Measurements from ENCODE around the gene POF1B. TPM values are rescaled to one million over a fixed set of nuclear protein-coding genes. Genes with fewer than 3 reads are reported as not detected.

POF1B gene, protein sequence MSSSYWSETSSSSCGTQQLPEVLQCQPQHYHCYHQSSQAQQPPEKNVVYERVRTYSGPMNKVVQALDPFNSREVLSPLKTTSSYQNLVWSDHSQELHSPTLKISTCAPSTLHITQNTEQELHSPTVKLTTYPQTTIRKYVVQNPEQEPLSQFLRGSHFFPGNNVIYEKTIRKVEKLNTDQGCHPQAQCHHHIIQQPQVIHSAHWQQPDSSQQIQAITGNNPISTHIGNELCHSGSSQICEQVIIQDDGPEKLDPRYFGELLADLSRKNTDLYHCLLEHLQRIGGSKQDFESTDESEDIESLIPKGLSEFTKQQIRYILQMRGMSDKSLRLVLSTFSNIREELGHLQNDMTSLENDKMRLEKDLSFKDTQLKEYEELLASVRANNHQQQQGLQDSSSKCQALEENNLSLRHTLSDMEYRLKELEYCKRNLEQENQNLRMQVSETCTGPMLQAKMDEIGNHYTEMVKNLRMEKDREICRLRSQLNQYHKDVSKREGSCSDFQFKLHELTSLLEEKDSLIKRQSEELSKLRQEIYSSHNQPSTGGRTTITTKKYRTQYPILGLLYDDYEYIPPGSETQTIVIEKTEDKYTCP
- total RNA-seq, result not detected in 2 replicates
- long read RNA-seq, result 0 reads

DNA sequence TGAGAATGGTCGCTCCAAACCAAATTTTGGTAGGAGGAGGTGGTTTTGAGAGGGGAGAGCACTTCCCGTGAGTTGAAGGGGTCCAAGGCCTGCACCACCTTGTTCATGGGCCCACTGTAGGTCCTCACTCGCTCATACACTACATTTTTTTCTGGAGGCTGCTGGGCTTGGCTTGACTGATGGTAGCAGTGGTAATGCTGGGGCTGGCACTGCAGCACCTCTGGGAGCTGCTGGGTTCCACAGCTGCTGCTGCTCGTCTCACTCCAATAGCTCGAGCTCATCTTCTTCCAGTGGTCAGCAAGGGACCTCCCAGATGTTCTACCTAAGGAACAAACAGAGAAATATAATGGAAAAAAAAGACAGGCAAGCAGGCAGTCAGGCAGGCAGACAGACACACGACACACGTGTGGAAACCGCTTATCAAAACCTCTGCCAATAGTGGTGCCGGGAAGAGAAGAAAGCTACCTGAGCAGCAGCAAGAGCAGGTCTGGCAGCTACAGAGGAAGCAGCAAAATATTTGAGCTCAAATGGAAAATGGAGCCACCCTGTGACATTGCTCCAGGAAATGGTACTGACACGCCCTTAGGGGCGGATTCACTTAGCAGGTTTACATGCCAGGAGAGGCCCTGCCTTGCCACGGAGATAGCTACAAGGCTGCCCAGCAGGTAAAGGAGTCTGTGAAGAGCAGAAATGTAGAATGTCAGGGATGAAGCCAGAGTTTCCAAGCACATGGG lies at the start of gene POF1B:
Gene POF1B, minus strand, starts transcription at position 492 of the 734 bp plus-strand sequence. Its CDS starts 211 bp downstream, at position 281.
- no peak within 1 kb of the TSS for H3K27ac Mint-ChIP-seq (ENCODE audit: unreplicated experiment)
- peaks cover 7% of the 10 kb centered on the region for H3K4me1 Mint-ChIP-seq
- H3K27me3 Mint-ChIP-seq (ENCODE audit: low read depth), result peaks cover 2% of the 10 kb centered on the region
- no peaks in the 10 kb centered on the region for H3K36me3 Mint-ChIP-seq (ENCODE audit: low read depth)
- no peak within 1 kb of the TSS for H3K4me3 Mint-ChIP-seq
- TF ChIP-seq, protein P1, sequence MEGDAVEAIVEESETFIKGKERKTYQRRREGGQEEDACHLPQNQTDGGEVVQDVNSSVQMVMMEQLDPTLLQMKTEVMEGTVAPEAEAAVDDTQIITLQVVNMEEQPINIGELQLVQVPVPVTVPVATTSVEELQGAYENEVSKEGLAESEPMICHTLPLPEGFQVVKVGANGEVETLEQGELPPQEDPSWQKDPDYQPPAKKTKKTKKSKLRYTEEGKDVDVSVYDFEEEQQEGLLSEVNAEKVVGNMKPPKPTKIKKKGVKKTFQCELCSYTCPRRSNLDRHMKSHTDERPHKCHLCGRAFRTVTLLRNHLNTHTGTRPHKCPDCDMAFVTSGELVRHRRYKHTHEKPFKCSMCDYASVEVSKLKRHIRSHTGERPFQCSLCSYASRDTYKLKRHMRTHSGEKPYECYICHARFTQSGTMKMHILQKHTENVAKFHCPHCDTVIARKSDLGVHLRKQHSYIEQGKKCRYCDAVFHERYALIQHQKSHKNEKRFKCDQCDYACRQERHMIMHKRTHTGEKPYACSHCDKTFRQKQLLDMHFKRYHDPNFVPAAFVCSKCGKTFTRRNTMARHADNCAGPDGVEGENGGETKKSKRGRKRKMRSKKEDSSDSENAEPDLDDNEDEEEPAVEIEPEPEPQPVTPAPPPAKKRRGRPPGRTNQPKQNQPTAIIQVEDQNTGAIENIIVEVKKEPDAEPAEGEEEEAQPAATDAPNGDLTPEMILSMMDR (conservative IDR thresholded peaks at IDR 0.05), result no peak
- no peak for DNase-seq (ENCODE audit: low read depth, low spot score)
- no peaks in the 10 kb centered on the region for H3K9me3 Mint-ChIP-seq

DNA sequence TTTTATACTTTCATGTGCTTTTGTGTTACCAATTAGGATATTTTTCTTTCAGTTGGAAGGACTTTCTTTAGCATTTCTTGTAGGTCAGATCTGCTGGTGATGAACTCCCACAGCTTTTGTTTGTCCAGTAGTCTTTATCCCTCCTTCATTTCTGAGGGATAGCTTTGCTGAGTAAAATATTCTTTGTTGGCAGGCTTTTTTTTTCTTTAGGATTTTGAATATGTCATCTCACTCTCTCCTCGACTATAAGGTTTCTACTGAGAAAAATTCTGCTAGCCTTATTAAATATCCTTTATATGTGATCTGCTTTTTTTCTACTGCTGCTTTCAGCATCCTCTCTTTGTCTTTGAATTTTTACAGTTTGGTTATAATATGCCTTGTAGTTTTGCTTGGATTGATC lies 49.6 kb upstream of the POF1B start:
- no peaks in the 10 kb centered on the region for H3K27me3 Mint-ChIP-seq (ENCODE audit: low read depth)
- H3K4me3 Mint-ChIP-seq, result no peak overlapping the region
- TF ChIP-seq, protein P1 (conservative IDR thresholded peaks at IDR 0.05), result no peak
- H3K4me1 Mint-ChIP-seq, result no peaks in the 10 kb centered on the region
- DNase-seq (ENCODE audit: low read depth, low spot score), result no peak
- H3K27ac Mint-ChIP-seq (ENCODE audit: unreplicated experiment), result no peak overlapping the region
- no peaks in the 10 kb centered on the region for H3K36me3 Mint-ChIP-seq (ENCODE audit: low read depth)
- peaks cover 3% of the 10 kb centered on the region for H3K9me3 Mint-ChIP-seq

DNA sequence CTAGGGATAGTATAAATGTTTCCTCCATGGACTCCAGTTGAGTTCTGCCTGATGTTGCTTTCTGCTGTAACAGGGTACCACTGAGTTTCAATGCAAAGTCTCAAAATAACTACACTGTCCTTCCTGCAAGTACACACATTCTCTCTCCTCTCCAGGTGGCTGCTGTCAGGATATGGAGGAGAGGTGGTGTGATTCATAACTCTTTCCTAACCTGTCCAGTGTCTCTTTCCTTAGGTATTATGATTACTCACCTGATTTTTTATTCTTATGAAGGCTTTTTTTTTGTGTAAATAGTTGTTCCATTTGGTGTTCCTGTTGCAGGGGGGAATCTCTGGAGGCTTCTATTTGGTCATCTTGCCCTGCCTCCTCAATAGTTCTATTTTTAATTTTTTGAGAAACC lies 39.8 kb upstream of the POF1B start:
- no peak for DNase-seq (ENCODE audit: low read depth, low spot score)
- Mint-ChIP-seq H3K36me3 (ENCODE audit: low read depth) (no peaks in the 10 kb centered on the region), H3K27ac (ENCODE audit: unreplicated experiment) (no peak overlapping the region), H3K9me3 (peaks cover 14% of the 10 kb centered on the region), H3K4me3 (no peak overlapping the region), H3K27me3 (ENCODE audit: low read depth) (no peaks in the 10 kb centered on the region), H3K4me1 (no peaks in the 10 kb centered on the region)
- TF ChIP-seq, protein P1 (conservative IDR thresholded peaks at IDR 0.05), result no peak

DNA sequence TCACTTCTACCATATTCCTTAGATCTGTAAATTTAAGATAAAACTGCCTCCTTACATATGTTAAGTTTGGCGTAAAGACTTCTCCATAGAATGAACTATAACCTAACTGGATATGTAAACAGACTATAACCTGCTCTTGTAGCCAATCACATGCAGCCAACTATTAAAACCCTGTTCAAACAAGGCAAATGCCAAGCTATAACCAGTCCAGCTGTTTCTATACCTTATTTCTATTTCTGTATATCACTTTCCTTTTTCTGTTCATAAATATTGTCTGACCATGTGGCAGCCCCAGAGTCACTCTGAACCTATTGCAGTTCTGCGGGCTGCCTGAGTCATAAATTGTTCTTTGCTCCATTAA lies 12.4 kb upstream of the POF1B start:
- TF ChIP-seq, protein P1 (conservative IDR thresholded peaks at IDR 0.05), result no peak
- Mint-ChIP-seq H3K36me3 (ENCODE audit: low read depth) (no peaks in the 10 kb centered on the region), H3K27ac (ENCODE audit: unreplicated experiment) (no peak overlapping the region), H3K27me3 (ENCODE audit: low read depth) (no peaks in the 10 kb centered on the region), H3K9me3 (peaks cover 4% of the 10 kb centered on the region), H3K4me3 (no peak overlapping the region), H3K4me1 (no peaks in the 10 kb centered on the region)
- DNase-seq (ENCODE audit: low read depth, low spot score), result no peak

DNA sequence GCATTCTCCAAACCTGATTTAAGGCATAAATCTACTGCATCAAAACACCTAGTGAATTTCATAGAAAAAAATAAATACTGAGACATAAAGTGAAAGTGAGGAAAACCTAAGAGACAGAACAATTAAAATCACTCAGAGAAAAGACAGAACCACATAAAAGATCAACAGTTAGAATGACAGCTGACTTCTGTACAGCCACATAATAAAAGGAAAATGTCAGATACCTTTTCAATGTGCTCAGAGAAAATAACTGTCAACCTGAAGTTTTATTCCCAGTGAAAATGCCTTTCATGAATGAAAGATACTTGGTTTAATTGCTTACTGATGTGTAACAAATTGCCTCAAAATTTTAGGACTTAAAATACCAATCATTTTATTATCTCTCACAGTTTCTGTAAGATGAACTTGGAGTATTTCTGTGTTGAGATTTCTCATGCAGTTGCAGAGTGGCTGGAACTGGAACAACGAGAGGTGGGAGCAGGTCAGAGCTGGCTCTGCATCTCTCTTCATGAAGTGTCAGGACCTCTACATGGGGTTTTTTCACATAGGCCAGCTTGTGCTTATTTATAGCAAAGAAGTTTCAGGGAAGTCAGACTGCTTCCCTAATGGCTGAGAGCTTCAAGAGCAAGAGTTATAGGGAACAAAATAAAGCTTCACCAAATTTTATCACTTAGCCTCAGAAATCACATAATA lies 11.9 kb upstream of the POF1B start:
- H3K9me3 Mint-ChIP-seq, result peaks cover 4% of the 10 kb centered on the region
- no peak overlapping the region for H3K27ac Mint-ChIP-seq (ENCODE audit: unreplicated experiment)
- no peaks in the 10 kb centered on the region for H3K27me3 Mint-ChIP-seq (ENCODE audit: low read depth)
- TF ChIP-seq, protein P1 (conservative IDR thresholded peaks at IDR 0.05), result no peak
- no peak for DNase-seq (ENCODE audit: low read depth, low spot score)
- no peaks in the 10 kb centered on the region for H3K36me3 Mint-ChIP-seq (ENCODE audit: low read depth)
- no peak overlapping the region for H3K4me3 Mint-ChIP-seq
- no peaks in the 10 kb centered on the region for H3K4me1 Mint-ChIP-seq

Measured in neural crest cell (in vitro differentiated cells).